T-helper 1 cell treated with Interleukin-12 subunit alpha and Interleukin-12 subunit beta and Interleukin-4 antibody, amounts not matched to agents 30 μg/mL and 1 μg/mL, for 36 hours (primary cell): ENCODE results near the gene DNAJA3.

ENCODE experiments used
- H3K27ac Mint-ChIP-seq: one replicate; pipeline ENCODE4 v1.8.0; 2021; ENCODE audit warnings: mild to moderate bottlenecking, mixed read lengths
- H3K27me3 Mint-ChIP-seq: one replicate; pipeline ENCODE4 v1.8.0; 2021; ENCODE audit warnings: low read depth, mixed read lengths
- H3K36me3 Mint-ChIP-seq: one replicate; pipeline ENCODE4 v1.8.0; 2021; ENCODE audit warnings: low read depth, mixed read lengths
- H3K4me1 Mint-ChIP-seq: one replicate; pipeline ENCODE4 v1.8.0; 2021; ENCODE audit warnings: low read depth, mixed read lengths
- H3K4me3 Mint-ChIP-seq: one replicate; pipeline ENCODE4 v1.8.0; 2021; ENCODE audit warnings: mild to moderate bottlenecking, moderate library complexity, mixed read lengths
- H3K9me3 Mint-ChIP-seq: one replicate; pipeline ENCODE4 v1.8.0; 2021; ENCODE audit warnings: mixed read lengths

The DNAJA3 gene

GRCh38 chr16:4461250-4462085 lies 35.8 kb downstream of the DNAJA3 start:
- Mint-ChIP-seq H3K27ac (no peak overlapping the region), H3K4me3 (no peak overlapping the region), H3K4me1 (peaks cover 17% of the 10 kb centered on the region), H3K27me3 (no peaks in the 10 kb centered on the region), H3K9me3 (no peaks in the 10 kb centered on the region), H3K36me3 (peaks cover 19% of the 10 kb centered on the region)

GRCh38 chr16:4463522-4464163 lies 38.0 kb downstream of the DNAJA3 start:
- Mint-ChIP-seq H3K4me1 (peaks cover 15% of the 10 kb centered on the region), H3K27ac (no peak overlapping the region), H3K27me3 (no peaks in the 10 kb centered on the region), H3K36me3 (peaks cover 17% of the 10 kb centered on the region), H3K9me3 (no peaks in the 10 kb centered on the region), H3K4me3 (no peak overlapping the region)

- peaks cover 9% of the 10 kb centered on the region for H3K4me1 Mint-ChIP-seq
- no peaks in the 10 kb centered on the region for H3K27me3 Mint-ChIP-seq
- H3K9me3 Mint-ChIP-seq: no peaks in the 10 kb centered on the region
- peaks cover 9% of the 10 kb centered on the region for H3K36me3 Mint-ChIP-seq
- peak overlapping the region; percentile 59 for H3K27ac Mint-ChIP-seq
- no peak overlapping the region for H3K4me3 Mint-ChIP-seq
Measured at GRCh38 chr16:4465977-4466779, 40.5 kb downstream of the DNAJA3 start.

GRCh38 chr16:4467916-4468315 lies 42.2 kb downstream of the DNAJA3 start:
- no peaks in the 10 kb centered on the region for H3K9me3 Mint-ChIP-seq
- H3K27me3 Mint-ChIP-seq: no peaks in the 10 kb centered on the region
- no peak overlapping the region for H3K27ac Mint-ChIP-seq
- no peak overlapping the region for H3K4me3 Mint-ChIP-seq
- peaks cover 9% of the 10 kb centered on the region for H3K36me3 Mint-ChIP-seq
- peaks cover 9% of the 10 kb centered on the region for H3K4me1 Mint-ChIP-seq

- no peak overlapping the region for H3K27ac Mint-ChIP-seq
- no peaks in the 10 kb centered on the region for H3K27me3 Mint-ChIP-seq
- H3K4me1 Mint-ChIP-seq: peaks cover 11% of the 10 kb centered on the region
Measured at GRCh38 chr16:4468972-4469371, 43.3 kb downstream of the DNAJA3 start.

GRCh38 chr16:4471869-4472268 lies 46.2 kb downstream of the DNAJA3 start:
- Mint-ChIP-seq H3K4me3 (no peak overlapping the region), H3K27ac (no peak overlapping the region), H3K36me3 (no peaks in the 10 kb centered on the region)

More at GRCh38 chr16:4468972-4469371, 43.3 kb downstream of the DNAJA3 start:
- H3K9me3 Mint-ChIP-seq: no peaks in the 10 kb centered on the region
- H3K36me3 Mint-ChIP-seq: peaks cover 9% of the 10 kb centered on the region
- no peak overlapping the region for H3K4me3 Mint-ChIP-seq

GRCh38 chr16:4472880-4473279 lies 47.2 kb downstream of the DNAJA3 start:
- Mint-ChIP-seq H3K9me3 (no peaks in the 10 kb centered on the region), H3K27ac (no peak overlapping the region), H3K4me3 (peak overlapping the region; percentile 52), H3K36me3 (peaks cover 2% of the 10 kb centered on the region), H3K4me1 (peaks cover 12% of the 10 kb centered on the region), H3K27me3 (no peaks in the 10 kb centered on the region)

More at GRCh38 chr16:4471869-4472268, 46.2 kb downstream of the DNAJA3 start:
- H3K27me3 Mint-ChIP-seq: no peaks in the 10 kb centered on the region
- peaks cover 8% of the 10 kb centered on the region for H3K4me1 Mint-ChIP-seq
- H3K9me3 Mint-ChIP-seq: no peaks in the 10 kb centered on the region

GRCh38 chr16:4474192-4474961 lies 48.7 kb downstream of the DNAJA3 start, which contains the start of gene NMRAL1:
TSS of gene NMRAL1 (minus strand) at chr16:4474625. CDS start at chr16:4474132, 493 bp downstream.
- no peaks in the 10 kb centered on the region for H3K9me3 Mint-ChIP-seq
- H3K27me3 Mint-ChIP-seq: no peaks in the 10 kb centered on the region
- peak within 1 kb of the TSS; percentile 89 for H3K4me3 Mint-ChIP-seq
- H3K27ac Mint-ChIP-seq: peak within 1 kb of the TSS; percentile 78
- peaks cover 19% of the 10 kb centered on the region for H3K4me1 Mint-ChIP-seq
- H3K36me3 Mint-ChIP-seq: peaks cover 9% of the 10 kb centered on the region

- Mint-ChIP-seq H3K27me3 (no peaks in the 10 kb centered on the region), H3K36me3 (peaks cover 9% of the 10 kb centered on the region), H3K4me3 (peak within 1 kb of the TSS; percentile 89), H3K27ac (peak within 1 kb of the TSS; percentile 88), H3K4me1 (peaks cover 20% of the 10 kb centered on the region), H3K9me3 (no peaks in the 10 kb centered on the region)
Measured at GRCh38 chr16:4475880-4476788, 50.5 kb downstream of the DNAJA3 start, which contains the start of gene HMOX2. TSS of gene HMOX2 (plus strand) at chr16:4476398. CDS start at chr16:4505525, 29,127 bp downstream.

- H3K4me1 Mint-ChIP-seq: peaks cover 31% of the 10 kb centered on the region
Measured at GRCh38 chr16:4477966-4478365, 52.3 kb downstream of the DNAJA3 start.

GRCh38 chr16:4481526-4481925 lies 55.9 kb downstream of the DNAJA3 start:
- Mint-ChIP-seq H3K27ac (peak overlapping the region; percentile 53), H3K9me3 (no peaks in the 10 kb centered on the region), H3K4me1 (peaks cover 33% of the 10 kb centered on the region), H3K36me3 (peaks cover 23% of the 10 kb centered on the region), H3K4me3 (peak overlapping the region; percentile 8), H3K27me3 (no peaks in the 10 kb centered on the region)

More at GRCh38 chr16:4477966-4478365, 52.3 kb downstream of the DNAJA3 start:
- Mint-ChIP-seq H3K27ac (peak overlapping the region; percentile 62), H3K36me3 (peaks cover 14% of the 10 kb centered on the region), H3K9me3 (no peaks in the 10 kb centered on the region), H3K27me3 (no peaks in the 10 kb centered on the region), H3K4me3 (peak overlapping the region; percentile 89)

- Mint-ChIP-seq H3K27ac (peak overlapping the region; percentile 27), H3K27me3 (no peaks in the 10 kb centered on the region), H3K4me3 (no peak overlapping the region), H3K4me1 (peaks cover 33% of the 10 kb centered on the region), H3K9me3 (no peaks in the 10 kb centered on the region), H3K36me3 (peaks cover 23% of the 10 kb centered on the region)
Measured at GRCh38 chr16:4481963-4482362, 56.3 kb downstream of the DNAJA3 start.
